ENCODE measurements around the gene DDI2.

The DDI2 gene

GRCh38 chr1:15605398-15606383, 11.6 kb upstream of the DDI2 start:
- DNase-seq (ENCODE audit: low spot score): no peak

GRCh38 chr1:15609631-15610030, 7.6 kb upstream of the DDI2 start:
- no peak for DNase-seq (ENCODE audit: low spot score)

GRCh38 chr1:15610167-15610566, 7.1 kb upstream of the DDI2 start:
- DNase-seq (ENCODE audit: low spot score): no peak

- peak; percentile 22 for DNase-seq (ENCODE audit: low spot score)
Measured at GRCh38 chr1:15616373-15617172, 685 bp upstream of the DDI2 start.

- DNase-seq (ENCODE audit: low spot score): no peak
Measured at GRCh38 chr1:15618077-15618654, 908 bp downstream of the DDI2 start.

- no peak for DNase-seq (ENCODE audit: low spot score)
Measured at GRCh38 chr1:15618655-15619525, 1.6 kb downstream of the DDI2 start.

- DNase-seq (ENCODE audit: low spot score): no peak
Measured at GRCh38 chr1:15620155-15620545, 2.9 kb downstream of the DDI2 start.

- no peak for DNase-seq (ENCODE audit: low spot score)
Measured at GRCh38 chr1:15620902-15621682, 3.8 kb downstream of the DDI2 start.

- DNase-seq (ENCODE audit: low spot score): no peak
Measured at GRCh38 chr1:15621975-15622374, 4.7 kb downstream of the DDI2 start.

GRCh38 chr1:15622712-15623373, 5.6 kb downstream of the DDI2 start:
- no peak for DNase-seq (ENCODE audit: low spot score)

- no peak for DNase-seq (ENCODE audit: low spot score)
Measured at GRCh38 chr1:15623435-15623834, 6.2 kb downstream of the DDI2 start.

- no peak for DNase-seq (ENCODE audit: low spot score)
Measured at GRCh38 chr1:15624133-15624714, 7.0 kb downstream of the DDI2 start.

GRCh38 chr1:15625056-15625917, 8.0 kb downstream of the DDI2 start:
- no peak for DNase-seq (ENCODE audit: low spot score)

GRCh38 chr1:15626269-15626950, 9.2 kb downstream of the DDI2 start:
- DNase-seq (ENCODE audit: low spot score): no peak

- DNase-seq (ENCODE audit: low spot score): no peak
Measured at GRCh38 chr1:15627343-15627988, 10.2 kb downstream of the DDI2 start.

- DNase-seq (ENCODE audit: low spot score): no peak
Measured at GRCh38 chr1:15628003-15628402, 10.7 kb downstream of the DDI2 start.

- no peak for DNase-seq (ENCODE audit: low spot score)
Measured at GRCh38 chr1:15633756-15634420, 16.6 kb downstream of the DDI2 start.

Measured in iPS-NIHi11 (cell line).